Superior temporal gyrus (tissue), 1 donor: Measurements from ENCODE around the gene VCL.
"Not testable (repeated sequence)": the region's sequence is repeated elsewhere in the genome, so short reads cannot be mapped to it uniquely, and the experiment has no call there.

ENCODE experiments used
- DNase-seq: peaks from one replicate; pipeline ENCODE4 v3.0.0-alpha.2; 2016; ENCODE audit errors: extremely low spot score

VCL gene

GRCh38 chr10:74006269-74006668 lies 8.4 kb downstream of the VCL start:
- no peak for DNase-seq

GRCh38 chr10:74008212-74008731 lies 10.4 kb downstream of the VCL start:
- DNase-seq: no peak

GRCh38 chr10:74011017-74011416 lies 13.1 kb downstream of the VCL start:
- no peak for DNase-seq

GRCh38 chr10:74011770-74012169 lies 13.9 kb downstream of the VCL start:
- peak; percentile 16 for DNase-seq

- DNase-seq: no peak
Observed at GRCh38 chr10:74012480-74012879, 14.6 kb downstream of the VCL start.

- DNase-seq: peak; percentile 10
Observed at GRCh38 chr10:74013004-74013403, 15.1 kb downstream of the VCL start.

GRCh38 chr10:74014574-74014973 lies 16.7 kb downstream of the VCL start:
- DNase-seq: not testable (repeated sequence)

GRCh38 chr10:74018241-74018640 lies 20.3 kb downstream of the VCL start:
- no peak for DNase-seq

GRCh38 chr10:74021248-74022055 lies 23.5 kb downstream of the VCL start:
- peak; percentile 20 for DNase-seq

GRCh38 chr10:74022926-74023629 lies 25.2 kb downstream of the VCL start:
- DNase-seq: peak; percentile 6

GRCh38 chr10:74024600-74024999 lies 26.7 kb downstream of the VCL start:
- peak; percentile 5 for DNase-seq

- no peak for DNase-seq
Observed at GRCh38 chr10:74025380-74025978, 27.6 kb downstream of the VCL start.

GRCh38 chr10:74026428-74027015 lies 28.6 kb downstream of the VCL start:
- peak; percentile 8 for DNase-seq

GRCh38 chr10:74027702-74028101 lies 29.8 kb downstream of the VCL start:
- no peak for DNase-seq

GRCh38 chr10:74029943-74030342 lies 32.0 kb downstream of the VCL start:
- peak; percentile 15 for DNase-seq

- not testable (repeated sequence) for DNase-seq
Observed at GRCh38 chr10:74032208-74032607, 34.3 kb downstream of the VCL start.

GRCh38 chr10:74032900-74033655 lies 35.2 kb downstream of the VCL start:
- no peak for DNase-seq

GRCh38 chr10:74033702-74034101 lies 35.8 kb downstream of the VCL start:
- DNase-seq: no peak

- no peak for DNase-seq
Observed at GRCh38 chr10:74034301-74034700, 36.4 kb downstream of the VCL start.

GRCh38 chr10:74035303-74035702 lies 37.4 kb downstream of the VCL start:
- no peak for DNase-seq

- no peak for DNase-seq
Observed at GRCh38 chr10:74036474-74036873, 38.6 kb downstream of the VCL start.
